NCI-H345 treated with DMSO at 0.1 percent for 48 hours (cell line): ENCODE data around the gene DAZL.

ENCODE experiments used
- DNase-seq: peaks from one replicate; lab custom pipeline; 2025; ENCODE audit not compliant: unreplicated experiment; lab: John Stamatoyannopoulos, UW

Gene DAZL

GRCh38 chr3:16596352-16597032, 8.7 kb downstream of the DAZL start:
- no peak for DNase-seq

GRCh38 chr3:16595778-16596177, 9.4 kb downstream of the DAZL start:
- no peak for DNase-seq

- no peak for DNase-seq
These were observed 15.2 kb downstream of the DAZL start for GRCh38 chr3:16589867-16590624.

GRCh38 chr3:16589120-16589519, 16.1 kb downstream of the DAZL start:
- no peak for DNase-seq

GRCh38 chr3:16587681-16588060, 17.6 kb downstream of the DAZL start:
- no peak for DNase-seq

GRCh38 chr3:16587047-16587680, 18.1 kb downstream of the DAZL start:
- no peak for DNase-seq

GRCh38 chr3:16584880-16585279, 20.3 kb downstream of the DAZL start:
- DNase-seq = no peak

- no peak for DNase-seq
These were observed 21.7 kb downstream of the DAZL start for GRCh38 chr3:16583551-16583950.

- no peak for DNase-seq
These were observed 35.1 kb downstream of the DAZL start for GRCh38 chr3:16570113-16570512.

- no peak for DNase-seq
These were observed 36.7 kb downstream of the DAZL start for GRCh38 chr3:16568532-16568931.

GRCh38 chr3:16568115-16568514, 37.1 kb downstream of the DAZL start:
- DNase-seq = no peak

DNA sequence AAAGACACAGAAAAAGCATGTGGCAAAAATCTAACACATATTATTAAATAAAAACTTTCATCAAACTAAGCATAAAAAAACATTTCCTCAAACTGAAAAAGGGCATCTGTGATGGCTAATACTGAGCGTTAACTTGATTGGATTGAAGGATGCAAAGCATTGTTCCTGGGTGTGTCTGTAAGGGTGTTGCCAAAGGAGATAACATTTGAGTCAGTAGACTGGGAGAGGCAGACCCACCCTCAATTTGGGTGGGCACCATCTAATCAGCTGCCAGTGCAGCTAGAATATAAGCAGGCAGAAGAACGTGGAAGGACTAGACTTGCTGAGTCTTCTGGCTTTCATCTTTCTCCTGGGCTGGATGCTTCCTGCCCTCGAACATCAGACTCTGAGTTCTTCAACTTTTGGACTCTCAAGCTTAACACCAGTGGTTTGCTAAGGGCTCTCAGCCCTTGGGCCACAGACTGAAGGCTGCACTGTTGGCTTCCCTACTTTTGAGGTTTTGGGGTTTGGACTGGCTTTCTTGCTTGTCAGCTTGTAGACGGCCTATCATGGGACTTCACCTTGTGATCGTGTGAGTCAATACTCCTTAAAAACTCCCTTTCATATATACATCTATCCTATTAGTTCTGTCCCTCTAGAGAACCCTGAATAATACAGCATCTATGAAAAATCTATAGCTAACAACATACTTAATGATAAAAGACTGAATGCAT, 45.4 kb downstream of the DAZL start:
- DNase-seq = no peak

DNA sequence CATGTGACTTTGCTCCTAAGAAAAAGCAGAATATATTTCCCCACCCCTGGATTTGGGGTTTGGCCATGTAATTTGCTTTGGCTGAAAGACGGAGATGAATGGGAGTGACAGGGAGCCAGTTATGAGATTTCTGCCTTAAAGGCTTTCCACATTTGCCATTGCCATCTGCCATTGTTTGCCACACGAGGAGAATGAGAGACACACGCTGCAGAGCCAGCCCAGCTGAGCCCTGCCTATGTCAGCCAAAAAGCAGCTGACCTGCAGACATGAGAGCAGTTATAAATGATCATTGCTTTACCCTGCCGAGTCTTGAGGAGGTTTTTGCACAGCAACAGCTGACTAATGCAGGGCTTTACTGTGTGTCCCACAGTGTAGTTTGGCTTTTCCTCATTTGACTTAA, 51.1 kb downstream of the DAZL start:
- DNase-seq = no peak

DNA sequence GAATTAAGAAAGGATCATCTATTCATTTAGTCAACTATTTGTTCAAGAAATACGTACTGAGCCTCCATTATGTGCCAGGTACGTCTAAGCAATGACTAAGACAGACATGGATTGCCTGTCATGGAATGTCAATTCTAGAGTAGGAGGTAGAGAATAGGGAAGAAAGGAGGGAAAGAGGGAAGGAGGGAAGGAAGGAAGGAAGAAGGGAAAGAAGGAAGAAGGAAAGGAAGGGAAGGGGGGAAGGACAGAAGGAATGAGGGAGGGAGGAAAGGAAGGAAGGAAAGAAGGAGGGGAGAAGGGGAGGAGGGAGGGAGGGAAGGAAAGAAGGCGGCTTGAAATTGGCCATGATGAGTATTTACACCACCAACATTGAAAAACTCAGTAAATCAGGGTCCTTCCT, 52.5 kb downstream of the DAZL start:
- DNase-seq = no peak

- DNase-seq = no peak
These were observed 53.8 kb downstream of the DAZL start for GRCh38 chr3:16551342-16551976.

DNA sequence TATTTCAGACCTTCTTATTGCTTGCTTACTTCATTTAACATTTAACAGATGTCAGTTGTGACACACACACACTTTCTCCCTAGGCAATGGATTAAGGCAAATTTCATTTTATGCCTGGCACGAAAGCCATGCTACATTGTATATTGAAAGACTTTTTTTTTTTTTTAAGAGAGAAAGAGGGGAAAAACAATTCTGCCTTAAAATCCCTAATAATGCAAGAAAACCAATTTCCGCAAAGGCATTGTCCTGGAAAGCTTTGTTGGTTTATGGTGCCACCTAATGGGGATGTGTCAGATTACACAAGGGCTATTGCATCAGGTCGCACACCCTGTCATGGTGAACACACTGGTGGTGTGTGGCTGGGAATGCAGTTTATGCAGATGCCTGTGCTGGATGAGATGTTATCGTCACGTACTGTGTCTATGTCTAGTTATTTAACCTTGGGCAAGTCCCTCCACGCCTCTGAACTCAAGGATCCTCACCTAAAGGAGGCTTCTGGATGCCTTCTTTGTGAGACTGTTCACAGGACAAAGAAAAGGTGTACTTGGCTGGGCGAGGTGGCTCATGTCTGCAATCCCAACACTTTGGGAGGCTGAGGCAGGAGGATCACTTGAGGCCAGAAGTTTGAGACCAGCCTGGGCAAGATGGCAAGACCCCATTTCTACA, 54.4 kb downstream of the DAZL start:
- DNase-seq = peak; percentile 41

- no peak for DNase-seq
These were observed 54.9 kb downstream of the DAZL start for GRCh38 chr3:16550305-16550675.

DNA sequence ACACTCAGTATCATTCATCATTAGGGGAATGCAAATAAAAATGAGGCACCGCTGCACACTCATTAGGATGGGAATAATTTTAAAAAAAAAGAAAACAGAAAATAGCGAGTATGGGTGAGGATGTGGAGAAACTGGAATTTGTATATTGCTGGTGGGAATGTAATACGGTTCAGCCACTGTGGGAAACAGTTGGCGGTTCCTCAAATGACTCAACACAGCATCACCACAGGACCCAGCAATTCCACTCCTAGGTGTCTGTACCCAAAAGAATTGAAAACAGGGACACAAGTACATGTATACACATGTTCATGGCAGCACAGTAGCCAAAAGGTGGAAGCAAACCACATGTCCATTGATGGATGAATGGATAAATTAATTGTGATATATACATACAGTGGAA, 56.5 kb downstream of the DAZL start:
- no peak for DNase-seq

DNA sequence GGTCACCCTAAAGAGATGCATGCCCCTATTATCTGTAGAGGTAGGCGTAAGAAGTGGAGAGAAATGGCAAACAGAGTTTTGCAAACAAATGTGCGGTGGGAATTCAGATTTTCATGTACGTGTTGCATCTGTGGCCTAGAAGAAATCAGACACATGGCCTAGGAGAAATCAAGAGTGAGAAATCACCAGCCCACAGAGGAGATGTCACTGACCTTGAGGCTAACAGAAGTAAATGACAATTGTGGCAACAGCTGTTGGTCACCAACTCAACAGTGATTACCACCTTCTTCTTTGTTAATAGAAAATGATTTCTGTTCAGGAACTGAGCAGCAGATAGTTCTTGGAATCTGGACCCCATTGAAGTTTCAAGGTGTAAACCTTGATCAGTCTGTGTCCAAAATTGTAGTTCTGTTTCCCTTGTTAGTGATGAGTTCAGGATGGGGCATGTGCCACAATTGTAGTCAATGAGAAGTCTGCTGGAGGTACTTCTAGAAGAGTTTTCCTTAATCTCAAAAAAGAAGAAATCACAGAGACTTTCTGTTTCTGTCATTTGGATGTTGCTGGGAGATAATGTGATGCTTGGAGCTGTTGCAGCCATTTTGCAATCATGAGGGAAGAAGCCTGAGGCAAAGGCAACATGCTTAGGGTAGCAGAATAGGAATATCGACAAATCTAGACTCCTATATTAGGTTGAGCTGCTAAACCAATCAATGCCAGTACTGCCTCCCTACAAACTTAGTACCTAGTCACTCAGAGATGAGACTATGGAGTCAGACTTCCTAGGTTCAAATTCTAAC, 57.5 kb downstream of the DAZL start:
- no peak for DNase-seq
